Kidney capillary endothelial cell (primary cell): ENCODE data around the gene ZNRF2.
"Not testable (repeated sequence)": the region's sequence is repeated elsewhere in the genome, so short reads cannot be mapped to it uniquely, and the experiment has no call there.

Source experiments
- DNase-seq: peaks from one replicate; pipeline ENCODE4 v3.0.0-alpha.2; 2018; ENCODE audit warnings: low spot score

The ZNRF2 gene

GRCh38 chr7:30290317-30290716, 5.9 kb downstream of the ZNRF2 start:
- DNase-seq = peak; percentile 28

GRCh38 chr7:30292416-30293038, 8.1 kb downstream of the ZNRF2 start:
- not testable (repeated sequence) for DNase-seq

GRCh38 chr7:30296304-30296703, 11.9 kb downstream of the ZNRF2 start:
- not testable (repeated sequence) for DNase-seq

- not testable (repeated sequence) for DNase-seq
Observed at GRCh38 chr7:30297499-30297898, 13.1 kb downstream of the ZNRF2 start.

GRCh38 chr7:30298409-30298808, 14.0 kb downstream of the ZNRF2 start:
- not testable (repeated sequence) for DNase-seq

- no peak for DNase-seq
Observed at GRCh38 chr7:30301751-30302150, 17.4 kb downstream of the ZNRF2 start.

- DNase-seq = no peak
Observed at GRCh38 chr7:30302656-30303311, 18.4 kb downstream of the ZNRF2 start.

GRCh38 chr7:30303312-30304039, 19.1 kb downstream of the ZNRF2 start:
- no peak for DNase-seq

- no peak for DNase-seq
Observed at GRCh38 chr7:30304177-30304884, 19.9 kb downstream of the ZNRF2 start.

- DNase-seq = no peak
Observed at GRCh38 chr7:30306976-30307375, 22.6 kb downstream of the ZNRF2 start.

GRCh38 chr7:30308389-30308788, 24.0 kb downstream of the ZNRF2 start:
- DNase-seq = no peak

GRCh38 chr7:30309302-30309701, 24.9 kb downstream of the ZNRF2 start:
- DNase-seq = no peak

- no peak for DNase-seq
Observed at GRCh38 chr7:30309842-30310435, 25.5 kb downstream of the ZNRF2 start.

GRCh38 chr7:30310674-30311362, 26.4 kb downstream of the ZNRF2 start:
- DNase-seq = no peak

GRCh38 chr7:30312178-30312577, 27.8 kb downstream of the ZNRF2 start:
- DNase-seq = no peak

GRCh38 chr7:30313348-30313747, 29.0 kb downstream of the ZNRF2 start:
- DNase-seq = no peak

GRCh38 chr7:30313793-30314192, 29.4 kb downstream of the ZNRF2 start:
- DNase-seq = no peak

GRCh38 chr7:30315589-30315988, 31.2 kb downstream of the ZNRF2 start:
- no peak for DNase-seq

GRCh38 chr7:30320392-30320791, 36.0 kb downstream of the ZNRF2 start:
- no peak for DNase-seq

GRCh38 chr7:30321089-30321881, 36.9 kb downstream of the ZNRF2 start:
- DNase-seq = no peak

GRCh38 chr7:30321882-30322192, 37.4 kb downstream of the ZNRF2 start:
- no peak for DNase-seq
